Measurements from ENCODE around the gene SLC2A5. TPM values are rescaled to one million over a fixed set of nuclear protein-coding genes. Genes with fewer than 3 reads are reported as not detected.
"Not testable (repeated sequence)": the region's sequence is repeated elsewhere in the genome, so short reads cannot be mapped to it uniquely, and the experiment has no call there.

The SLC2A5 gene
- total RNA-seq, 1 experiment from 2014 or later = 0.61 TPM

GRCh38 chr1:9099555-9099954 lies 30.1 kb upstream of the SLC2A5 start:
- intact Hi-C loops (cut with micrococcal nuclease) = no loop called here
- H3K36me3 Mint-ChIP-seq (ENCODE audit: insufficient read depth, unreplicated experiment) = peaks cover 30% of the 10 kb centered on the region
- no peak overlapping the region for H3K4me3 Mint-ChIP-seq (ENCODE audit: unreplicated experiment)
- no peak overlapping the region for H3K27ac Mint-ChIP-seq (ENCODE audit: low read depth, unreplicated experiment)
- no peak for DNase-seq (ENCODE audit: unreplicated experiment)
- H3K9me3 Mint-ChIP-seq (ENCODE audit: unreplicated experiment) = no peaks in the 10 kb centered on the region
- H3K27me3 Mint-ChIP-seq (ENCODE audit: insufficient read depth, unreplicated experiment) = no peaks in the 10 kb centered on the region
- ChIA-PET CTCF (interaction anchor here (0.8 to 7.2 kb wide), 4 partner anchors 19 to 181 kb away, joined by 3 to 45 read pairs (median 8); no protein-coding TSS in a partner anchor), POLR2A (interaction anchor here (1.1 to 2.5 kb wide), 3 partner anchors 17 to 176 kb away, joined by 3 to 11 read pairs (median 7); no protein-coding TSS in a partner anchor)
- TF ChIP-seq CTCF (IDR thresholded peaks at IDR 0.05; ENCODE audit: unreplicated experiment) = no peak
- H3K4me1 Mint-ChIP-seq (ENCODE audit: insufficient read depth, unreplicated experiment) = no peaks in the 10 kb centered on the region
- BruUV-seq (replicated peaks) = no TSS peak

- POLR2A ChIA-PET = interaction anchor here (0.7 to 1.5 kb wide), 3 partner anchors 10 to 17 kb away, joined by 3 to 4 read pairs (median 3); no protein-coding TSS in a partner anchor
- no TSS peak for BruUV-seq (replicated peaks)
- H3K27me3 Mint-ChIP-seq (ENCODE audit: insufficient read depth, unreplicated experiment) = no peaks in the 10 kb centered on the region
- no peak for TF ChIP-seq CTCF (IDR thresholded peaks at IDR 0.05; ENCODE audit: unreplicated experiment)
- no peaks in the 10 kb centered on the region for H3K4me1 Mint-ChIP-seq (ENCODE audit: insufficient read depth, unreplicated experiment)
- CTCF ChIA-PET = interaction anchor here (0.5 to 1.2 kb wide), 4 partner anchors 13 to 241 kb away, joined by 3 to 4 read pairs (median 4); no protein-coding TSS in a partner anchor
- H3K4me3 Mint-ChIP-seq (ENCODE audit: unreplicated experiment) = no peak overlapping the region
- intact Hi-C loops (cut with micrococcal nuclease) = no loop called here
- peaks cover 17% of the 10 kb centered on the region for H3K36me3 Mint-ChIP-seq (ENCODE audit: insufficient read depth, unreplicated experiment)
- DNase-seq (ENCODE audit: unreplicated experiment) = no peak
- H3K27ac Mint-ChIP-seq (ENCODE audit: low read depth, unreplicated experiment) = no peak overlapping the region
- H3K9me3 Mint-ChIP-seq (ENCODE audit: unreplicated experiment) = no peaks in the 10 kb centered on the region
Observed at GRCh38 chr1:9097947-9098705, 28.7 kb upstream of the SLC2A5 start.

- no peak overlapping the region for H3K4me3 Mint-ChIP-seq (ENCODE audit: unreplicated experiment)
- no peak overlapping the region for H3K27ac Mint-ChIP-seq (ENCODE audit: low read depth, unreplicated experiment)
- CTCF ChIA-PET = interaction anchor here (0.8 kb wide), 1 partner anchor 13 kb away, joined by 3 read pairs; no protein-coding TSS in a partner anchor
- H3K27me3 Mint-ChIP-seq (ENCODE audit: insufficient read depth, unreplicated experiment) = no peaks in the 10 kb centered on the region
- intact Hi-C loops (cut with micrococcal nuclease) = no loop called here
- no peaks in the 10 kb centered on the region for H3K9me3 Mint-ChIP-seq (ENCODE audit: unreplicated experiment)
- no TSS peak for BruUV-seq (replicated peaks)
- H3K4me1 Mint-ChIP-seq (ENCODE audit: insufficient read depth, unreplicated experiment) = no peaks in the 10 kb centered on the region
- H3K36me3 Mint-ChIP-seq (ENCODE audit: insufficient read depth, unreplicated experiment) = no peaks in the 10 kb centered on the region
- TF ChIP-seq CTCF (IDR thresholded peaks at IDR 0.05; ENCODE audit: unreplicated experiment) = no peak
- no peak for DNase-seq (ENCODE audit: unreplicated experiment)
- POLR2A ChIA-PET = no interaction called here
Observed at GRCh38 chr1:9095818-9096217, 26.4 kb upstream of the SLC2A5 start.

- H3K36me3 Mint-ChIP-seq (ENCODE audit: insufficient read depth, unreplicated experiment); H3K4me1 Mint-ChIP-seq (ENCODE audit: insufficient read depth, unreplicated experiment); H3K4me3 Mint-ChIP-seq (ENCODE audit: unreplicated experiment); intact Hi-C loops (cut with micrococcal nuclease); DNase-seq (ENCODE audit: unreplicated experiment); H3K27me3 Mint-ChIP-seq (ENCODE audit: insufficient read depth, unreplicated experiment); H3K27ac Mint-ChIP-seq (ENCODE audit: low read depth, unreplicated experiment); CTCF ChIA-PET; H3K9me3 Mint-ChIP-seq (ENCODE audit: unreplicated experiment); BruUV-seq (replicated peaks): not testable (repeated sequence)
- POLR2A ChIA-PET = interaction anchor here (1.0 kb wide), 1 partner anchor 9 kb away, joined by 4 read pairs; no protein-coding TSS in a partner anchor
Observed at GRCh38 chr1:9093996-9094595, 24.7 kb upstream of the SLC2A5 start.
